SK-N-DZ (cell line): ENCODE data around the gene SF3B5. TPM values are rescaled to one million over a fixed set of nuclear protein-coding genes. Genes with fewer than 3 reads are reported as not detected.
A peak's percentile ranks its signal among the peaks of the same experiment; 100 is the strongest.
"Not testable (repeated sequence)": the region's sequence is repeated elsewhere in the genome, so short reads cannot be mapped to it uniquely, and the experiment has no call there.

Experiments
- DNase-seq: peaks from one replicate; pipeline ENCODE4 v3.0.0-alpha.2; 2015; ENCODE audit warnings: low spot score
- polyA plus RNA-seq, 2 experiments: library from polyadenylated mRNA; depleted of rRNA; stranded (reverse); fragments of >200 nt; gene quantifications; 2 replicates each; pipeline ENCODE4 v1.2.3, GENCODE V29; 2014

Gene SF3B5
- 214 and 220 TPM in 2 replicates for polyA plus RNA-seq (2014; cell fraction: cytosol; rRNA removed)
- 118 and 147 TPM in 2 replicates for polyA plus RNA-seq (2014; cell fraction: nucleus; rRNA removed)

GRCh38 chr6:144095134-144096002, at the start of gene SF3B5:
Gene SF3B5 (minus strand): TSS chr6:144095573. CDS start chr6:144095497, 76 bp downstream.
- peak; percentile 99 for DNase-seq

- DNase-seq: no peak
These were observed 49.6 kb upstream of the SF3B5 start for GRCh38 chr6:144144996-144145395.

GRCh38 chr6:144143878-144144277, 48.5 kb upstream of the SF3B5 start:
- no peak for DNase-seq

GRCh38 chr6:144143106-144143505, 47.7 kb upstream of the SF3B5 start:
- no peak for DNase-seq

- DNase-seq: no peak
These were observed 46.1 kb upstream of the SF3B5 start for GRCh38 chr6:144141470-144141869.

GRCh38 chr6:144140867-144141266, 45.5 kb upstream of the SF3B5 start:
- no peak for DNase-seq

- no peak for DNase-seq
These were observed 44.4 kb upstream of the SF3B5 start for GRCh38 chr6:144139817-144140216.

GRCh38 chr6:144138542-144138941, 43.2 kb upstream of the SF3B5 start:
- no peak for DNase-seq

GRCh38 chr6:144134737-144135136, 39.4 kb upstream of the SF3B5 start:
- no peak for DNase-seq

GRCh38 chr6:144134176-144134575, 38.8 kb upstream of the SF3B5 start:
- no peak for DNase-seq

- DNase-seq: no peak
These were observed 38.0 kb upstream of the SF3B5 start for GRCh38 chr6:144133225-144133821.

GRCh38 chr6:144132167-144132690, 36.9 kb upstream of the SF3B5 start:
- not testable (repeated sequence) for DNase-seq

GRCh38 chr6:144131248-144131709, 35.9 kb upstream of the SF3B5 start:
- DNase-seq: no peak

GRCh38 chr6:144129469-144129868, 34.1 kb upstream of the SF3B5 start:
- DNase-seq: no peak

GRCh38 chr6:144127097-144127496, 31.7 kb upstream of the SF3B5 start:
- no peak for DNase-seq

- DNase-seq: no peak
These were observed 28.5 kb upstream of the SF3B5 start for GRCh38 chr6:144123836-144124235.

- no peak for DNase-seq
These were observed 28.0 kb upstream of the SF3B5 start for GRCh38 chr6:144123421-144123820.

GRCh38 chr6:144122861-144123260, 27.5 kb upstream of the SF3B5 start:
- no peak for DNase-seq

- DNase-seq: no peak
These were observed 24.0 kb upstream of the SF3B5 start for GRCh38 chr6:144119376-144119775.

- no peak for DNase-seq
These were observed 19.8 kb upstream of the SF3B5 start for GRCh38 chr6:144115219-144115618.

GRCh38 chr6:144113366-144113765, 18.0 kb upstream of the SF3B5 start:
- DNase-seq: no peak

GRCh38 chr6:144110210-144110609, 14.8 kb upstream of the SF3B5 start:
- no peak for DNase-seq

- no peak for DNase-seq
These were observed 10.8 kb upstream of the SF3B5 start for GRCh38 chr6:144106206-144106605.
